PFSK-1 (cell line): ENCODE measurements around the gene ARL3.

Source experiments
- FOXP2 ChIP-seq: optimal IDR thresholded peaks from 2 replicates; pipeline ENCODE3; 2011; ENCODE audit warnings: borderline replicate concordance, control low read depth, inconsistent platforms; ENCODE audit not compliant: insufficient read depth; ENCODE audit errors: extremely low read length, extremely low read depth
- POLR2AphosphoS5 ChIP-seq: IDR thresholded peaks from 2 replicates; pipeline ENCODE4 v1.6.1; 2012; ENCODE audit warnings: low read depth, mild to moderate bottlenecking, control low read depth, low read length, moderate library complexity
- TAF1 ChIP-seq: IDR thresholded peaks from 2 replicates; pipeline ENCODE4 v1.6.1; 2012; ENCODE audit warnings: low read length, control low read depth, borderline replicate concordance; ENCODE audit not compliant: insufficient read depth
- TF ChIP-seq, protein P1 (sequence below), 2 experiments: IDR thresholded peaks; 2 replicates each; pipeline versions ENCODE4 v1.6.1 to v1.8.0; 2011 to 2012; ENCODE audit warnings: low read depth in 2 of 2, low read length in 2 of 2, control low read depth in 1 of 2, inconsistent platforms in 1 of 2, mild to moderate bottlenecking in 1 of 2, moderate library complexity in 1 of 2; ENCODE audit not compliant: insufficient read depth in 1 of 2

DNA sequence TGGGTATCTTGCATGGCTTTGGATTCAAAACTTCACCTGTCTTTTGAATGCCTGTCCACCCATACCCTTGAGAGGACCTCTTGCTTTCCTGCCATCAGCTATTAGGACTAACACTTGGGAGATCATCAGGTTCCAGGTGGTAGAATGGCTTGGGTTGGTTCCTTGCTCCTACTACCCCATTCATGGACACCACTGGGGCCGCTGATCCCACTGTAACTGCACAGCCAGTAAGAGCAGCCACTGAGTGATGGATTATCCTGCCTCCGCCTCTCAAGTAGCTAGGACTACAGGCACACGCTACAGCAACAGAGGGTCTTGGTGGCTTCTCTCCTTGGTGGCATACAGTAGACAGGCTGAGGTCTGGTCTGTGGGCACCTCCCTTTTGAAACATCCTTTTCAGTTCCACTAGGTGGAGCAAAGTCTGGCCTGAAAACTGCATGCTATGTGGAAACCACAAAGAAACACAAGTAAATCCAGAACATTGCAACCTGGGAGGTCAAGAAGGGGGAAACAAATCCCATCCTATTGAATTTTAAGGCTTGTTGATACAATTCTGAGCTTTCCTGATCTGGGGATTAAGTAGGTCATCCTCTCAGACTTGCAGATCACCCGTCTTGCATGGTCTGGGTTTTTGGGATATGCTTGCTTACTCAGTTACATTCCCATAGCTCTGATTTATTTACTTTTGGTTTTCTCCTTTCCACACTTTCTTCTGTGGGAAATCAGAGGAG, 38.9 kb upstream of the ARL3 start:
- TF ChIP-seq, protein P1, sequence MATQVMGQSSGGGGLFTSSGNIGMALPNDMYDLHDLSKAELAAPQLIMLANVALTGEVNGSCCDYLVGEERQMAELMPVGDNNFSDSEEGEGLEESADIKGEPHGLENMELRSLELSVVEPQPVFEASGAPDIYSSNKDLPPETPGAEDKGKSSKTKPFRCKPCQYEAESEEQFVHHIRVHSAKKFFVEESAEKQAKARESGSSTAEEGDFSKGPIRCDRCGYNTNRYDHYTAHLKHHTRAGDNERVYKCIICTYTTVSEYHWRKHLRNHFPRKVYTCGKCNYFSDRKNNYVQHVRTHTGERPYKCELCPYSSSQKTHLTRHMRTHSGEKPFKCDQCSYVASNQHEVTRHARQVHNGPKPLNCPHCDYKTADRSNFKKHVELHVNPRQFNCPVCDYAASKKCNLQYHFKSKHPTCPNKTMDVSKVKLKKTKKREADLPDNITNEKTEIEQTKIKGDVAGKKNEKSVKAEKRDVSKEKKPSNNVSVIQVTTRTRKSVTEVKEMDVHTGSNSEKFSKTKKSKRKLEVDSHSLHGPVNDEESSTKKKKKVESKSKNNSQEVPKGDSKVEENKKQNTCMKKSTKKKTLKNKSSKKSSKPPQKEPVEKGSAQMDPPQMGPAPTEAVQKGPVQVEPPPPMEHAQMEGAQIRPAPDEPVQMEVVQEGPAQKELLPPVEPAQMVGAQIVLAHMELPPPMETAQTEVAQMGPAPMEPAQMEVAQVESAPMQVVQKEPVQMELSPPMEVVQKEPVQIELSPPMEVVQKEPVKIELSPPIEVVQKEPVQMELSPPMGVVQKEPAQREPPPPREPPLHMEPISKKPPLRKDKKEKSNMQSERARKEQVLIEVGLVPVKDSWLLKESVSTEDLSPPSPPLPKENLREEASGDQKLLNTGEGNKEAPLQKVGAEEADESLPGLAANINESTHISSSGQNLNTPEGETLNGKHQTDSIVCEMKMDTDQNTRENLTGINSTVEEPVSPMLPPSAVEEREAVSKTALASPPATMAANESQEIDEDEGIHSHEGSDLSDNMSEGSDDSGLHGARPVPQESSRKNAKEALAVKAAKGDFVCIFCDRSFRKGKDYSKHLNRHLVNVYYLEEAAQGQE (IDR thresholded peaks at IDR 0.05; ENCODE audit: insufficient read depth in 1 of 2, low read depth in 2 of 2, low read length in 2 of 2), result no peak
- no peak for TF ChIP-seq TAF1
- TF ChIP-seq POLR2AphosphoS5, result no peak
- no peak for TF ChIP-seq FOXP2
